ENCODE results near the gene SCYL1. TPM values are rescaled to one million over a fixed set of nuclear protein-coding genes. Genes with fewer than 3 reads are reported as not detected.

Gene SCYL1
- total and polyA plus RNA-seq, 2 experiments from 2014 or later: 52.7 to 66.1 TPM

- Histone ChIP-seq H3K9me2 (ENCODE audit: insufficient read depth) (no peaks in the 10 kb centered on the region), H3K79me2 (replicated peaks; ENCODE audit: insufficient read depth) (peaks cover 73% of the 10 kb centered on the region), H3F3A (replicated peaks; ENCODE audit: low read depth) (peaks cover 79% of the 10 kb centered on the region), H3K4me2 (peak overlapping the region; percentile 84), H3K27me3 (ENCODE audit: insufficient read depth) (no peaks in the 10 kb centered on the region), H2AFZ (no peak overlapping the region), H3K4me1 (ENCODE audit: insufficient read depth) (peaks cover 25% of the 10 kb centered on the region), H4K20me1 (replicated peaks; ENCODE audit: insufficient read depth) (peaks cover 61% of the 10 kb centered on the region), H3K4me3 (peak overlapping the region; percentile 65), H3K36me3 (ENCODE audit: insufficient read depth) (peaks cover 57% of the 10 kb centered on the region), H3K27ac (ENCODE audit: low read depth) (peak overlapping the region; percentile 34)
- H3K27me3 Mint-ChIP-seq (ENCODE audit: insufficient read depth, low read depth, poor library complexity): peaks cover 52% of the 10 kb centered on the region
- peak overlapping the region; percentile 23; the same call in 1 of the 2 replicates for H3K27ac Mint-ChIP-seq
- TF ChIP-seq NANOG (IDR thresholded peaks at IDR 0.05; ENCODE audit: borderline replicate concordance) (no peak), ZNF114 (CRISPR knock-in tag; IDR thresholded peaks at IDR 0.05) (no peak), CTCF (conservative IDR thresholded peaks at IDR 0.05; ENCODE audit: low read depth in 2 of 2) (no peak), EZH2phosphoT487 (IDR thresholded peaks at IDR 0.05; ENCODE audit: unreplicated experiment) (no peak), POLR2AphosphoS5 (IDR thresholded peaks at IDR 0.05; ENCODE audit: low read depth) (no peak), EZH2 (IDR thresholded peaks at IDR 0.05; ENCODE audit: low read depth, unreplicated experiment) (no peak), JUNB (IDR thresholded peaks at IDR 0.05; ENCODE audit: unreplicated experiment) (no peak), ZNF462 (CRISPR knock-in tag; IDR thresholded peaks at IDR 0.05) (no peak), ZNF331 (CRISPR knock-in tag; IDR thresholded peaks at IDR 0.05; ENCODE audit: low read depth) (no peak), ETS1 (IDR thresholded peaks at IDR 0.05) (no peak), CREB1 (CRISPR knock-in tag; IDR thresholded peaks at IDR 0.05; ENCODE audit: low read depth) (no peak), REST (IDR thresholded peaks at IDR 0.05; ENCODE audit: unreplicated experiment) (no peak)
- DNase-seq (ENCODE audit: low spot score): no peak
- no peak overlapping the region for H3K4me3 Mint-ChIP-seq
- peaks cover 15% of the 10 kb centered on the region; the same call in 2 of the 3 replicates for H3K9me3 Mint-ChIP-seq
- H3K36me3 Mint-ChIP-seq (ENCODE audit: low read depth): no peaks in the 10 kb centered on the region; the same call in 2 of the 3 replicates
- ATAC-seq: no peak
- peaks cover 40% of the 10 kb centered on the region for H3K4me1 Mint-ChIP-seq
Observed at GRCh38 chr11:65503949-65504673, 20.8 kb upstream of the SCYL1 start.
